ENCODE results near the gene KCNMB4. TPM values are rescaled to one million over a fixed set of nuclear protein-coding genes. Genes with fewer than 3 reads are reported as not detected.
A peak's percentile ranks its signal among the peaks of the same experiment; 100 is the strongest.

The KCNMB4 gene
- total RNA-seq, 1 experiment from 2014 or later, result 6.3 TPM

DNA sequence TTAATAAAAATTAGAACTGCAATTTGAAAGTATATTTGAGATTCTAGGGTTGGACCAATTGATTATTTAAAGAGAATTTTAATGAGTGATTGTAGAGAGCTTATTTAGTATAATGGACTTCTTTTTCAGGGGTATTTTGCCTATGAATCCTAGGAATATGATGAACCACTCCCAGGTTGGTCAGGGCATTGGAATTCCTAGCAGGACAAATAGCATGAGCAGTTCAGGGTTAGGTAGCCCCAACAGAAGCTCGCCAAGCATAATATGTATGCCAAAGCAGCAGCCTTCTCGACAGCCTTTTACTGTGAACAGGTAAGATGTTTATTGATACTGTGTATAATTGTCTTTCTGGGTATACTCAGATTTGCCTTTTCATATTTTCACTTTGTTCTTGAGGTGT lies 35.9 kb upstream of the KCNMB4 start:
- no peak overlapping the region for H2AFZ ChIP-seq
- peaks cover 20% of the 10 kb centered on the region; the same call in 1 of the 2 replicates for H3K36me3 ChIP-seq (ENCODE audit: low read depth)
- CTCF ChIA-PET, result no interaction called here
- POLR2A ChIA-PET (ENCODE audit: unreplicated experiment), result no interaction called here
- H3K9me2 ChIP-seq (ENCODE audit: insufficient read depth), result no peaks in the 10 kb centered on the region
- H3K27me3 ChIP-seq (ENCODE audit: insufficient read depth, low read depth), result no peaks in the 10 kb centered on the region
- no peak overlapping the region for H3K4me2 ChIP-seq
- H3K9me3 ChIP-seq (ENCODE audit: insufficient read depth, low read depth), result no peaks in the 10 kb centered on the region
- peaks cover 6% of the 10 kb centered on the region; the same call in 1 of the 2 replicates for H3F3A ChIP-seq (ENCODE audit: insufficient read depth, low read depth)
- peaks cover 4% of the 10 kb centered on the region; the same call in 1 of the 2 replicates for H4K20me1 ChIP-seq (ENCODE audit: insufficient read depth)
- H3K79me2 ChIP-seq (ENCODE audit: low read depth), result no peaks in the 10 kb centered on the region
- H3K4me3 ChIP-seq, result no peak overlapping the region
- no peak overlapping the region for H3K27ac ChIP-seq
- H3K4me1 ChIP-seq (replicated peaks; ENCODE audit: insufficient read depth), result peaks cover 8% of the 10 kb centered on the region; the same call in 1 of the 2 replicates
- intact Hi-C loops (cut with micrococcal nuclease; ENCODE audit: unreplicated experiment), result no loop called here
- DNase-seq, result no peak
- TF ChIP-seq CTCF (conservative IDR thresholded peaks at IDR 0.05) (no peak), EZH2 (IDR thresholded peaks at IDR 0.05; ENCODE audit: low read depth) (no peak)
- BruUV-seq (replicated peaks), result no TSS peak

- H3K79me2 ChIP-seq (ENCODE audit: low read depth), result no peaks in the 10 kb centered on the region
- peaks cover 8% of the 10 kb centered on the region; the same call in 1 of the 2 replicates for H3K4me1 ChIP-seq (replicated peaks; ENCODE audit: insufficient read depth)
- peaks cover 6% of the 10 kb centered on the region; the same call in 1 of the 2 replicates for H3F3A ChIP-seq (ENCODE audit: insufficient read depth, low read depth)
- no TSS peak for BruUV-seq (replicated peaks)
- H3K36me3 ChIP-seq (ENCODE audit: low read depth), result peaks cover 36% of the 10 kb centered on the region; the same call in 1 of the 2 replicates
- H3K9me3 ChIP-seq (ENCODE audit: insufficient read depth, low read depth), result no peaks in the 10 kb centered on the region
- DNase-seq, result no peak
- H3K27ac ChIP-seq, result 0 out of 2 replicates have a peak overlapping the region, but pooled peaks have one; percentile 2
- no peak overlapping the region for H2AFZ ChIP-seq
- intact Hi-C loops (cut with micrococcal nuclease; ENCODE audit: unreplicated experiment), result no loop called here
- H3K9me2 ChIP-seq (ENCODE audit: insufficient read depth), result no peaks in the 10 kb centered on the region
- peaks cover 4% of the 10 kb centered on the region; the same call in 1 of the 2 replicates for H4K20me1 ChIP-seq (ENCODE audit: insufficient read depth)
- ChIA-PET POLR2A (ENCODE audit: unreplicated experiment) (no interaction called here), CTCF (no interaction called here)
- H3K4me3 ChIP-seq, result no peak overlapping the region
- no peak for TF ChIP-seq EZH2 (IDR thresholded peaks at IDR 0.05; ENCODE audit: low read depth)
- no peak for TF ChIP-seq CTCF (conservative IDR thresholded peaks at IDR 0.05)
- no peak overlapping the region for H3K4me2 ChIP-seq
- H3K27me3 ChIP-seq (ENCODE audit: insufficient read depth, low read depth), result no peaks in the 10 kb centered on the region
These were observed 33.9 kb upstream of the KCNMB4 start for GRCh38 chr12:70332236-70332635.

DNA sequence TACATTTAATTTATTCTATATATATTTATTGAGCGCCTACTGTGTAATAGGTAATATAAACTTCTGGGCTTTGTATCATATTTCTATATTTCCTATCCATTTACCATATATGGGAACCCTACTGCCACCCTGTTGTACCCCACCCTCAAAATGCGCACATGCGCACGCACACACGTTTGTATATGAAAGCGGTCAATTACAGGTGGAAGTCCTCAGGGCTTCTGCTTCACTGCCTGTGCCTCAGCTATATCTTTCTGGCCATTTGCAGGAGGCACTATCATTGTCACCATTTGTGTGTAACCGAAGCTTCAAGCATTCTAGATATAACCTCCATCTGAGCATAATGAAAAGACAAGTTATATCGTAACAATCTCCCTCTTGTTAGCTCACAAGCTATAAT lies 31.3 kb upstream of the KCNMB4 start:
- CTCF ChIA-PET, result no interaction called here
- Histone ChIP-seq H3K4me1 (replicated peaks; ENCODE audit: insufficient read depth) (peaks cover 8% of the 10 kb centered on the region; the same call in 1 of the 2 replicates), H3K27ac (no peak overlapping the region), H3K79me2 (ENCODE audit: low read depth) (no peaks in the 10 kb centered on the region), H3K4me3 (no peak overlapping the region), H3K36me3 (ENCODE audit: low read depth) (peaks cover 46% of the 10 kb centered on the region), H3K4me2 (no peak overlapping the region), H4K20me1 (ENCODE audit: insufficient read depth) (peaks cover 4% of the 10 kb centered on the region; the same call in 1 of the 2 replicates), H3F3A (ENCODE audit: insufficient read depth, low read depth) (peaks cover 6% of the 10 kb centered on the region; the same call in 1 of the 2 replicates), H3K9me2 (ENCODE audit: insufficient read depth) (no peaks in the 10 kb centered on the region), H3K27me3 (ENCODE audit: insufficient read depth, low read depth) (no peaks in the 10 kb centered on the region), H2AFZ (no peak overlapping the region), H3K9me3 (ENCODE audit: insufficient read depth, low read depth) (no peaks in the 10 kb centered on the region)
- no TSS peak for BruUV-seq (replicated peaks)
- POLR2A ChIA-PET (ENCODE audit: unreplicated experiment), result no interaction called here
- intact Hi-C loops (cut with micrococcal nuclease; ENCODE audit: unreplicated experiment), result no loop called here
- DNase-seq, result no peak
- TF ChIP-seq CTCF (conservative IDR thresholded peaks at IDR 0.05) (no peak), EZH2 (IDR thresholded peaks at IDR 0.05; ENCODE audit: low read depth) (no peak)
